Neuron (in vitro differentiated cells): ENCODE data around the gene CIDEA.
"Not testable (repeated sequence)": the region's sequence is repeated elsewhere in the genome, so short reads cannot be mapped to it uniquely, and the experiment has no call there.

Experiments
- H2AFZ ChIP-seq: one replicate; pipeline ENCODE4 v1.6.1; 2013; ENCODE audit warnings: low read depth, mild to moderate bottlenecking, inconsistent platforms, low read length, moderate library complexity
- H3K27me3 ChIP-seq: one replicate; pipeline ENCODE4 v1.6.1; 2013; ENCODE audit warnings: low read length; ENCODE audit not compliant: insufficient read depth
- H3K36me3 ChIP-seq: one replicate; pipeline ENCODE4 v1.6.1; 2013; ENCODE audit warnings: low read length; ENCODE audit not compliant: insufficient read depth
- H3K4me1 ChIP-seq: one replicate; pipeline ENCODE4 v1.6.1; 2013; ENCODE audit warnings: low read length; ENCODE audit not compliant: insufficient read depth
- H3K4me3 ChIP-seq: 2 replicates; pipeline ENCODE4 v1.5.1; 2013; ENCODE audit warnings: mild to moderate bottlenecking, low read length, moderate library complexity
- H3K9me3 ChIP-seq: one replicate; pipeline ENCODE4 v1.6.1; 2013; ENCODE audit warnings: low read length

The CIDEA gene

GRCh38 chr18:12254136-12254819 is at the start of gene CIDEA:
TSS of gene CIDEA (plus strand) at chr18:12254361. CDS start at chr18:12254384, 23 bp downstream.
- peaks cover 2% of the 10 kb centered on the region for H3K9me3 ChIP-seq
- H3K27me3 ChIP-seq: peaks cover 69% of the 10 kb centered on the region
- H2AFZ ChIP-seq: no peak within 1 kb of the TSS
- peaks cover 9% of the 10 kb centered on the region for H3K4me1 ChIP-seq
- H3K36me3 ChIP-seq: no peaks in the 10 kb centered on the region
- peak within 1 kb of the TSS; percentile 15 for H3K4me3 ChIP-seq

DNA sequence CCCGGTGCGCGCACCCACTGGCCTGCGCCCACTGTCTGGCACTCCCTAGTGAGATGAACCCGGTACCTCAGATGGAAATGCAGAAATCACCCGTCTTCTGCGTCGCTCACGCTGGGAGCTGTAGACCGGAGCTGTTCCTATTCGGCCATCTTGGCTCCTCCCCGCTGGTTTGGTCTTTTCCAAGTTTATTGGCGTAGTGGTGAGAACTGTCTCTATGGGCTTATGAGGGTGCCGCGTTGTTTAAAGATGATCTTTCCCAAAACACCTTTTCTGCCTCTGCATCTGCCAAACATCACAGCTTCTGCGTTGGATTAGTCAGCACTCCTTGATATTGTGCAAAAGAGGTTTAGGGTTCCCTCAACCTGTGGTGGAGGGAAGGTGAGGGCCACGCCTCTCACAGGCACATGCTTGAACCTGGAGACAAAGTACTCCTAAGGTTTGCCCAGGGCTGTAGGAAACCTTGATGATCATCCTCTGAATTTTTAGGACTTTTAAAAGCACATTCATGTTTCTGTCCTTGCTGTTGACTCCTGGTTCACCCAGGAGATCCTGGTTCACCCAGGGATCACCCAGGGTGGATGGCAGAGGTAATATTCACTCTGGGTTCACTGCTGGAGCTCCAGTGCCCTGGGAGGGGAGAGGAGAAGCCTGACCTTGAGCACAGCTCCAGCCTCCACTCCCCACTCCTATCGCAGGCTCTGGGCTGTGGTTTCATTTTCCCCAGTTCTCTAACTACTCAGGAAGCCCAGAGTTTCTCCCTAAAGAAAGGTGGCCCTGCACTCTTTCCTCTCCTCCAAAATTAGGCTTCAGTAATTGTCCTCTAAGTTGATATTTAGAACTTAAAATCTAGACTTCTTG is 45.6 kb upstream of the CIDEA start:
- not testable (repeated sequence) for H3K36me3 ChIP-seq, H3K9me3 ChIP-seq, H3K4me3 ChIP-seq, H3K27me3 ChIP-seq, H3K4me1 ChIP-seq, H2AFZ ChIP-seq

GRCh38 chr18:12212308-12212707 is 41.9 kb upstream of the CIDEA start:
- H3K4me3 ChIP-seq, H3K9me3 ChIP-seq, H3K36me3 ChIP-seq, H2AFZ ChIP-seq, H3K4me1 ChIP-seq, H3K27me3 ChIP-seq: not testable (repeated sequence)

DNA sequence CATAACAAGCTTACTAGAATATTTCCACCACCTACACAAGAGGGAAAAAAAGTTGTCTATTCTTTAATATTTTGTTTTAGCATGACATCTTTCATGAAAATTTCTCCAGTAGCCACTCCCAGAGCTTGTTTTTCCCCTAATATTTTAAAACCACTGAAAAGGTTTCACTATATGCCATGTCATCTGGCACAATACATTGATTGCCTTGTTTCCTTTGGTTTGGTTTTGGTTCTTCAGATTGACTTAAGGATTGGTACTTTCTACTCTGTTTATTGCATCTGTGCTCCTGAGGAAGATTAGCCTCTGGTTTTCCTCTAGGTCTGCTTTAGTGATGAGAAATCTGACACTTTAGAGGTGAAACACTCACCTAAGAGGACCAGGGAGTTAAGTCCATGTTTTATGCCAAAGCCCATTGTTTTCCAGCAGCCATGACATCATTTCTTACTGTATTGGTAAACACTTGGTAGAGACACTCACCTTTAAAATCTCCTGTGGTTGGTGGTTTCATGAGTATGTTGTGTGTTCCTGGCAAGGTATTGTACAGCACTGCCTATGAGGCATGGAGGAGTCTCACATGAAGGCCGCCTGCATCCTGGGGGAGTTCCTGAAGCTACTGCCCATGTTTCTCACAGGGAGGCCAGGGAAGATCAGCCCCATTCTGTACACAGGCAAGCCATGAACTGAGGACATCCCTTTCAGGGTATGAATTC is 39.7 kb upstream of the CIDEA start:
- not testable (repeated sequence) for H3K4me3 ChIP-seq, H3K4me1 ChIP-seq, H3K9me3 ChIP-seq, H2AFZ ChIP-seq, H3K27me3 ChIP-seq, H3K36me3 ChIP-seq

- not testable (repeated sequence) for H3K36me3 ChIP-seq, H3K4me1 ChIP-seq, H2AFZ ChIP-seq, H3K27me3 ChIP-seq, H3K9me3 ChIP-seq, H3K4me3 ChIP-seq
Observed at GRCh38 chr18:12216471-12216870, 37.7 kb upstream of the CIDEA start.

DNA sequence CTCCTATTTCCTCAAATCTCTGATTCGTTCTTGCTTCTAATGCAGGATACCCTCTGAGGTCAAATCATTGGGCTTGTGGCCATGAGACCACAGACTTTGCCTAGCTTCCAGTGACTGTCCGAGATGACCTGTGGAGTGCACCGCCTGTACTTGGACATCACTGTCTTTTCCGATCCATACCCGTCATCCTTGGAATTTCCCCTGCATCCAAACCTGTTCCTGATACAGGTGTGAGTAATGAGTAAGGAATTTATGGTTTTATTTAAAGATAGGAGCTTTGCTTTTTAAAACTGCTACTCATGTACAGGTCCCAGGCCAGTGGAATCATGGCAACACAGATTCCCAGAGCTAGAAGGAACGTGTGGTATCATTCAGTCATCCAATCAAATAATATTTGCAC is 35.6 kb upstream of the CIDEA start:
- H3K27me3 ChIP-seq, H3K9me3 ChIP-seq, H3K4me3 ChIP-seq, H3K4me1 ChIP-seq, H2AFZ ChIP-seq, H3K36me3 ChIP-seq: not testable (repeated sequence)

DNA sequence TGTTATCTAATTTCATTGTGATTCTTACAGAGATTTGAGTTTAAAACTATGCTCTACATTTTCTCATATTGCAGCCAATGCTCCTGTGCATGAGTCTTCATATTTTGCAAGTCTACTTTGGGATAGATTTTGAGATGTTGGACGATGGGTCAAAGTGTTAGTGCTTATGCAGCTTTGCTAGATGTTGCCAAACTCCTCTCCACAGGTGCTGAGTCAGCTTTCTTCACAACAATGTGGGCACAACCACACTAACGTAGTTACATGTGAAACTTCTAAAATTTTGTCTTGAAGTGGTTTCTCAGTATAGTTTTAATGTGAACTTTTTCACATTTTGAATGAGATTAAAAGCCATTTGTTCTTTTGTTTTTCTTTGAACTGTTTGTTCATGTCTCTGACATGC is 32.1 kb upstream of the CIDEA start:
- H3K4me1 ChIP-seq, H3K9me3 ChIP-seq, H3K36me3 ChIP-seq, H3K4me3 ChIP-seq, H2AFZ ChIP-seq, H3K27me3 ChIP-seq: not testable (repeated sequence)

GRCh38 chr18:12223326-12223725 is 30.8 kb upstream of the CIDEA start:
- not testable (repeated sequence) for H3K9me3 ChIP-seq, H2AFZ ChIP-seq, H3K4me3 ChIP-seq, H3K36me3 ChIP-seq, H3K4me1 ChIP-seq, H3K27me3 ChIP-seq

DNA sequence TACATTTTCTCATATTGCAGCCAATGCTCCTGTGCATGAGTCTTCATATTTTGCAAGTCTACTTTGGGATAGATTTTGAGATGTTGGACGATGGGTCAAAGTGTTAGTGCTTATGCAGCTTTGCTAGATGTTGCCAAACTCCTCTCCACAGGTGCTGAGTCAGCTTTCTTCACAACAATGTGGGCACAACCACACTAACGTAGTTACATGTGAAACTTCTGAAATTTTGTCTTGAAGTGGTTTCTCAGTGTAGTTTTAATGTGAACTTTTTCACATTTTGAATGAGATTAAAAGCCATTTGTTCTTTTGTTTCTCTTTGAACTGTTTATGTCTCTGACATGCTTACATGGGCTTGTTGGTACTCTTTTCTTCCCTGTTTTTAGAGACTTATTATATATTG is 27.4 kb upstream of the CIDEA start:
- not testable (repeated sequence) for H3K9me3 ChIP-seq, H3K4me3 ChIP-seq, H3K4me1 ChIP-seq, H2AFZ ChIP-seq, H3K27me3 ChIP-seq, H3K36me3 ChIP-seq

- not testable (repeated sequence) for H3K27me3 ChIP-seq, H3K36me3 ChIP-seq, H3K4me3 ChIP-seq, H3K9me3 ChIP-seq, H3K4me1 ChIP-seq, H2AFZ ChIP-seq
Observed at GRCh38 chr18:12227399-12228186, 26.6 kb upstream of the CIDEA start.

- not testable (repeated sequence) for H3K4me3 ChIP-seq, H3K36me3 ChIP-seq, H3K27me3 ChIP-seq, H3K4me1 ChIP-seq, H2AFZ ChIP-seq, H3K9me3 ChIP-seq
Observed at GRCh38 chr18:12228308-12228707, 25.9 kb upstream of the CIDEA start.

GRCh38 chr18:12230561-12230960 is 23.6 kb upstream of the CIDEA start:
- H3K4me3 ChIP-seq, H3K9me3 ChIP-seq, H3K36me3 ChIP-seq, H3K4me1 ChIP-seq, H3K27me3 ChIP-seq, H2AFZ ChIP-seq: not testable (repeated sequence)
